ACHN (cell line): ENCODE results near the gene VPS72.
"Not testable (repeated sequence)": the region's sequence is repeated elsewhere in the genome, so short reads cannot be mapped to it uniquely, and the experiment has no call there.

ENCODE experiments used
- DNase-seq: peaks from one replicate; pipeline ENCODE4 v3.0.0-alpha.2; 2015
- in situ Hi-C: cut with HindIII; loops from 2 replicates; pipeline ENCODE4 v1.10.0; 2017; ENCODE audit warnings: low sequenced_read_pairs, low pct_ligation_motif_present, low pct_unique_long_range_greater_than_20kb

VPS72 gene, protein sequence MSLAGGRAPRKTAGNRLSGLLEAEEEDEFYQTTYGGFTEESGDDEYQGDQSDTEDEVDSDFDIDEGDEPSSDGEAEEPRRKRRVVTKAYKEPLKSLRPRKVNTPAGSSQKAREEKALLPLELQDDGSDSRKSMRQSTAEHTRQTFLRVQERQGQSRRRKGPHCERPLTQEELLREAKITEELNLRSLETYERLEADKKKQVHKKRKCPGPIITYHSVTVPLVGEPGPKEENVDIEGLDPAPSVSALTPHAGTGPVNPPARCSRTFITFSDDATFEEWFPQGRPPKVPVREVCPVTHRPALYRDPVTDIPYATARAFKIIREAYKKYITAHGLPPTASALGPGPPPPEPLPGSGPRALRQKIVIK

DNA sequence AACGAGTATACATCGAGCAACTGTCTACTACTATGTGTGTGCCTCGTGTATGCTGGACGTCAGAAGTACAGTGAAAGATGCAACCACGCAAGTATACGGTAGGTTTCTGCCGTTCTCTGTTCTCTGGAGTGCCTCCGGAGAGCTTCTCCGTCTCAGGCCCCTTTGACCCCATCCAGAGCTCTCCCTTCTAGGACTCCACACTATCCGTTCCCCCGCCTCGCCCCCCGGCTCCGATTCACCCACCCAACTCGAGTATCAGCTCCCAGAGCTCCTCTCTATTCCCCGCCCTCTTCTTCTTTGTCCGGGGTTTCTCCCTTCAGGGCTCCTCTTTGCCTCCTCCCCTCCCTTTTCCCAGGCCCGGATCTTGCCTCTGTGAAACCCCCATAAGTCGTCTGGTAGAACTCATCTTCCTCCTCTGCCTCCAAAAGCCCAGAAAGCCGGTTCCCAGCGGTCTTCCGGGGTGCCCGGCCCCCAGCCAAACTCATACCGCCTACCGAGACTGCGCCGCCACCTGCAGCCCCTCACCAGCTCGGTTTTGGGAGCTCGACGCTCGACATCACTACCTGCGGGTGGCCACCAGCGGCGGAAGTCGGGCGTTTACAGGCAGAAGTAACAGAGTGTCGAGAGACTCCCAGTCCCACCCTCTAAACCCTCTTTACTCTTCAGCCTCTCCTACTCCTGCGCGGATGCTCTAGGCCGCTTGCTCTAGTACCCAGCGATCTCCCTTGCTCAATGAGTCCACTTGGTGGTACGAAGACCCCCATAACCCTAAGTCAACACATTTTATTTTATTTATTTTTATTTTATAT lies at the start of gene VPS72:
TSS of gene VPS72 (minus strand) at position 561 of the 809 bp plus-strand sequence. CDS start at position 485, 76 bp downstream.
- in situ Hi-C loops = no loop called here
- peak; percentile 95 for DNase-seq

GRCh38 chr1:151238467-151238739 lies 48.4 kb upstream of the VPS72 start:
- peak; percentile 78 for DNase-seq
- in situ Hi-C loops = no loop called here

DNA sequence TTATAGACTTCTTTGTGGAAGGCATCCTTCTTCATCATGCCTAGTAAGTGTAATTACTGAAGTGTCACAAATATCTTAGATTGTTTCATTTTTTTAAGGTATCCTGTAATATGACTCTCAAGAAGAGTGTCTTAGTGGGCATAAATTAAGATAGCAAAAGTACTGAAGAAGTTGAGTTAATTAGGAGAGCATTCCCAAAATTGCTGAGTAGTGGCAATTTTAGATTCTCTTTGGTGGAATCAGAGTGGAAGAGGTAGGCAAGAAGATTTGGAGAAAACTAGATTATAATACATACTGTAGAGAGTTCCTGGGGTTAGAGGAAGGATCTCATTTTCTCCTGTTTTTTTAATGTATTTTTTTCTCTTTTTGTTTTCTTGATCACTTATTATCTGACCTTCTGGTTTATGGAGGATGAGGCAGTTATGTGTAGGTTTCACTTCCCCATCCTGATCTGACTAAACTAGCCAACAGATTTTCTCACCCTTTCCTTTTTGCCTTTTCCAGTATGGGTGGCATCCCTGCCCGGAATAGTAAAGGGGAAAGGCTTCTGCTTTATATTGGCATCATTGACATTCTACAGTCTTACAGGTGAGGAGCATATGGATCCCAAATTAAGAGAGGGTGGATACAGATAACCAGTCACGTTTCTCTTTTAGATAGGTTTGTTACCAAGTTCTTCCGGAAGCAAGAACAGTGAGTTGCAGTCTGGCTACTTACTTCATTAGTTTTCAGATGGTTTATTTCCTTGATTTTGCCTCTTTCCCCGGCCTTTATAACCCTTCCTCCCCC lies 47.9 kb upstream of the VPS72 start:
- in situ Hi-C loops = no loop called here
- no peak for DNase-seq

DNA sequence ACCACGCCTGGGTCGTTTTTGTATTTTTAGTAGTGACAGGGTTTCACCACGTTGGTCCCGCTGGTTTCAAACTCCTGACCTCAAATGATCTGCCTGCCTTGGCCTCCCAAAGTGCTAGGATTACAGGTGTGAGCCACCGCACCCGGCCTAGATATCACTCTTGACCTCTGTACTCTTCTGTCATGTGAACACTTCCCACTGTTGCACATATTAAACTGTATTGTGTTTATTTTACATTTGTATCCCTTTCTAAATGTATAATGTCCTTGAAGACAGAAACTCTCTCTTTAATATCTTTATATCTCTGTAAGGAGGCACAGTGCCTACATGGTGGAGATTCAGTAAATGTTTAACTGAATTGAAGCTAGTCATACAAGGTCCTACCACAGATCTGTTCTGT lies 45.2 kb upstream of the VPS72 start:
- DNase-seq = no peak
- in situ Hi-C loops = no loop called here

GRCh38 chr1:151222130-151222529 lies 32.1 kb upstream of the VPS72 start:
- peak; percentile 27 for DNase-seq
- in situ Hi-C loops = no loop called here

DNA sequence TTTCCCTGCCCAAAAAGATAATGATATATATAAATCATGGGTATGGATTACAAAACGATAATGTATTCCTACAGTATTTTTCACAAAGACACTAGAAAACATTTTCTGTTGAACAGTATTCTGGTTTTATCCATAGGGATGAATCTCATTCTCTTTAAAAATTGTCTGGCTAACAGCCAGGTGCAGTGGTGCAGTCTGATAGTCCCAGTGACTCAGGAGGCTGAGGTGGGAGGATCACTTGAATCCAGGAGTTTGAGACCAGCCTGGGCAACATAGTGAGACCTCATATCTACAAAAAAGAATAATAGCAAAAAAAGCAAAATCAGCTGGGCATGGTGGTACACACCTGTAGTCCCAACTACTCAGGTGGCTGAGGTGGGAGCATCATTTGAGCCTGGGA lies 31.6 kb upstream of the VPS72 start:
- no peak for DNase-seq
- in situ Hi-C loops = no loop called here

DNA sequence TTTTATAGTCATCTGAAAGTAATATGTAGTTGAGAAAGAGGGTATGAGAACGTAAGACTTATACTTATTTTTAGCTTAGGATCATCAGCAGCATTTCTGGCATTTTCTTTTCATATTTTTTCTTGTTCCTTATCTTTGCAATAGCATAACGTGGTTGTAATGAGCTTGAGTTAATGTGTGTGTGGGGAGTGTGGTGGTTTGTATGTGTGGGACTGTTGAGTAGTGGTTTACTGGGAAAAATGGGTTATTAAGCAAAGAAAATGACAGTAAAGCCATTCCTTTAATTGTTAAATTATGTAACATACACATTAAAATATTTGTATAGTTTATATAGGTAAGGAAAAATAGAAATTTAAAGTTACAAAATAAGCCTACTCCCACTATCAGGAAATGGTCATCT lies 23.6 kb upstream of the VPS72 start:
- no peak for DNase-seq
- in situ Hi-C loops = no loop called here

GRCh38 chr1:151211972-151212705 lies 22.1 kb upstream of the VPS72 start:
- no peak for DNase-seq
- in situ Hi-C loops = no loop called here

- DNase-seq = no peak
- in situ Hi-C loops = no loop called here
Observed at GRCh38 chr1:151210830-151211229, 20.8 kb upstream of the VPS72 start.

- in situ Hi-C loops, DNase-seq: not testable (repeated sequence)
Observed at GRCh38 chr1:151205381-151205965, 15.5 kb upstream of the VPS72 start.

- in situ Hi-C loops = no loop called here
- peak; percentile 95 for DNase-seq
Observed at GRCh38 chr1:151199873-151200581, 10.0 kb upstream of the VPS72 start.

DNA sequence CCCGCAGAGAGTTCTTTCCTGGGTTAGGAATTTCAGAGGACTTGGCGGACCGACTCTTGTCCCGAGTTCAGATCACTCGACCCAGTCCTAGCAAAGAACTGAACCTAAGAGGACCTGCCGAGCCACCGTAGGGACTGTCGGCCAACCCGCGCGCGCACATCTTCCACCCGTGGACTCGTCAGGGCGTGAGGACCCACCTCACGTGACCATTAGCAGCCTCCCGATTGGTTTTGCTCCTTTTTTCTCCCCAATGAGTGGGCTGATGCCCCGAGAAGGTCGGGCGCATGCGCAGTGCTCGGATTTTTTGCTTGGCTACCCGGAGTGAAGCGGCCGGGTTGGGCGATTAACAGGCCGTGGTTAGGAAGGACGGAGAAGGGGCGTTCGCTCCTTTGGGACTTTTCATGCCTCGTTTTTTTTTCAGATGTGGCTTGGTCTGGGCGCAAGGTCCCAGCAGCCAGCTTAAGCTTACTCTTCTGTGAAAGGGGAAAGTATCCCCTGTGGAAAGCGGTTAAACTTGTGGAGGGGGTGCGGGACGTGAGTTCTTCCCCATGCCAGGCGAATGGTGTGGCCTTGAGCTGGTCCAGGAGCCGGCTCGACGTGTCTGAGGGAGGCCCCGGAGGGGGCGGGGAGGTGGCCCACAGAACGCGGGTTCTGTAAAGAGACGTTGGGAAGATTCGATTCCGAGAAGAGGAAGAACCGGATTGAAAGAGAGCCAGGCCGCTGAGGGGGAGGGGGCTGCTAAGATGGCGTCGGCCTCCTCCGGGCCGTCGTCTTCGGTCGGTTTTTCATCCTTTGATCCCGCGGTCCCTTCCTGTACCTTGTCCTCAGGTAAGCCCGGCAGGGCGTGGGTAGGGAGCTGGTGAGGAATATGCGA lies 8.5 kb upstream of the VPS72 start, which contains the start of gene PIP5K1A:
TSS of gene PIP5K1A (plus strand) at position 299 of the 874 bp plus-strand sequence. CDS start at position 744, 445 bp downstream.
- DNase-seq = peak; percentile 99
- in situ Hi-C loops = no loop called here

DNA sequence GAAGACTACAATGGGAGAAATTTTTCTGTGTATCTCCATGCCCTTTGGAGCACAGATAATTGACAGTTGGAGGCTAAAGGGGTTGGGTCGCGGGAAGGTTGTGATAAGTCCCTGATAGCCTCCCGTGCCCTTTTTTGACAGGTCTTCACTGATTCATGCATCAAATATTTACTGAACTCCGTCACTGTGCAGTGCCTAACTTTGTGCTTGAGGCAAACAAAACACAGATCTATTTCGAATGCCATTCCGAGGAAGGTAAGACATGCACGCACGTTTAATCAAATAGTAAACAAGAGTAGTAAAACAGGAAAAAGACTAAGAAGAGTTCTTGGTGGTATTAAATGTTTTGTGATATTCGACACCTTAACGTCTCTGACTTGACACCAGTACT lies 7.9 kb upstream of the VPS72 start:
- in situ Hi-C loops = no loop called here
- no peak for DNase-seq

DNA sequence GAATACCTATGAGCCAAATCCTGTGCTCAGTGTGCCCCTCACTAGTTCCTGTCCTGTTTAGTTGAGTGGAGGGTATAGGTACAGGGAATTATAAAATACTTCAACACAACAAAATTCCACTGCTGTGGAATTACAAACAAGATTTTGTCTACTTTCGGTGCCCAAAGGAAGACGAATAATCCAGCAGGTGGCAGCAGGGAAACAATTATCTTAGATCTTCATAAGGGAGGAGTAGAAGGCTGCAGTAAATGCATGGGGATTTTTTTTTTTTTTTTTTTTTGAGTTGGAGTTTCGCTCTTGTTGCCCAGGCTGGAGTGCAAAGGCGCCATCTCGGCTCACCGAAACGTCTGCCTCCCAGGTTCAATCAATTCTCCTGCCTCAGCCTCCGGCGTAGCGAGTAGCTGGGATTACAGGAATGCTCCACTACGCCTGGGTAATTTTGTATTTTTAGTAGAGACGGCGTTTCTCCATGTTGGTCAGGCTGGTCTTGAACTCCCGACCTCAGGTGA lies 6.3 kb upstream of the VPS72 start:
- in situ Hi-C loops = no loop called here
- peak; percentile 96 for DNase-seq

- peak; percentile 98 for DNase-seq
- in situ Hi-C loops = not testable (repeated sequence)
Observed at GRCh38 chr1:151194894-151195594, 5.0 kb upstream of the VPS72 start.

GRCh38 chr1:151193856-151194255 lies 3.9 kb upstream of the VPS72 start:
- DNase-seq = peak; percentile 12
- in situ Hi-C loops = no loop called here
